Fibroblast of mammary gland (primary cell): ENCODE results near the gene FBN1.
A peak's percentile ranks its signal among the peaks of the same experiment; 100 is the strongest.

ENCODE experiments used
- DNase-seq: peaks from one replicate; pipeline ENCODE4 v3.0.0-alpha.2; 2010; ENCODE audit warnings: low read depth
- H3K4me3 ChIP-seq: 2 replicates; pipeline ENCODE4 v1.5.1; 2011; ENCODE audit warnings: low read depth, mild to moderate bottlenecking, low read length, moderate library complexity; ENCODE audit not compliant: control insufficient read depth
- TF ChIP-seq, protein P1 (sequence below): conservative IDR thresholded peaks from 2 replicates; pipeline ENCODE4 v1.5.1; 2011; ENCODE audit warnings: low read depth, low read length, inconsistent platforms; ENCODE audit not compliant: control insufficient read depth, insufficient read depth

The FBN1 gene

DNA sequence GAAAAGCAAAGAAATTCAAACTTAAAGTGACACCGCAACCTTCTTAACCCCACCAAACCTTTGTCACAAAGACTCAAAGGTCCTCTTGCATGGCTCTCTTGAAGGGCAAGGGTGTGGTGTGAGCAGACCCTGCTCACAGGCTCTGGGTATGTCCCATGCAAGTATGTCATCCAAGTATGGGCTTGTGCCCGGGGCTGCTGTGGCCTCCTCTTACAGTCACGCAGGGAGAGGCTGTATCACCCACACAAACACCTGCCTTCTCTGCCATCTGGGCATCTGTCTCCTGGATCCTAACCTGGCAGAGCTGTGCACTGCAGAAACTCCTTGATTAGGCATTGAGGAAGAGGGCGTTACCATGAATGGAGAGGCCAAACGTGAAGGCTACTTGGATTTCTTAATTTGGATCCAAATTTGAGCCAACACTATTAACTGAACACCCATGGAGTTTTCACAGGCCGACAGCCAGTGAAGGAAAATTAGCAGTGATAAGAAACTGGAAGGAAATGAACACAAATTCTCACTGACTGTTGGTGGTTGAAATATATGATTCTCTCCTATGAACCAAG lies 167.6 kb downstream of the FBN1 start:
- DNase-seq = no peak
- no peak overlapping the region for H3K4me3 ChIP-seq
- TF ChIP-seq, protein P1, sequence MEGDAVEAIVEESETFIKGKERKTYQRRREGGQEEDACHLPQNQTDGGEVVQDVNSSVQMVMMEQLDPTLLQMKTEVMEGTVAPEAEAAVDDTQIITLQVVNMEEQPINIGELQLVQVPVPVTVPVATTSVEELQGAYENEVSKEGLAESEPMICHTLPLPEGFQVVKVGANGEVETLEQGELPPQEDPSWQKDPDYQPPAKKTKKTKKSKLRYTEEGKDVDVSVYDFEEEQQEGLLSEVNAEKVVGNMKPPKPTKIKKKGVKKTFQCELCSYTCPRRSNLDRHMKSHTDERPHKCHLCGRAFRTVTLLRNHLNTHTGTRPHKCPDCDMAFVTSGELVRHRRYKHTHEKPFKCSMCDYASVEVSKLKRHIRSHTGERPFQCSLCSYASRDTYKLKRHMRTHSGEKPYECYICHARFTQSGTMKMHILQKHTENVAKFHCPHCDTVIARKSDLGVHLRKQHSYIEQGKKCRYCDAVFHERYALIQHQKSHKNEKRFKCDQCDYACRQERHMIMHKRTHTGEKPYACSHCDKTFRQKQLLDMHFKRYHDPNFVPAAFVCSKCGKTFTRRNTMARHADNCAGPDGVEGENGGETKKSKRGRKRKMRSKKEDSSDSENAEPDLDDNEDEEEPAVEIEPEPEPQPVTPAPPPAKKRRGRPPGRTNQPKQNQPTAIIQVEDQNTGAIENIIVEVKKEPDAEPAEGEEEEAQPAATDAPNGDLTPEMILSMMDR = no peak

DNA sequence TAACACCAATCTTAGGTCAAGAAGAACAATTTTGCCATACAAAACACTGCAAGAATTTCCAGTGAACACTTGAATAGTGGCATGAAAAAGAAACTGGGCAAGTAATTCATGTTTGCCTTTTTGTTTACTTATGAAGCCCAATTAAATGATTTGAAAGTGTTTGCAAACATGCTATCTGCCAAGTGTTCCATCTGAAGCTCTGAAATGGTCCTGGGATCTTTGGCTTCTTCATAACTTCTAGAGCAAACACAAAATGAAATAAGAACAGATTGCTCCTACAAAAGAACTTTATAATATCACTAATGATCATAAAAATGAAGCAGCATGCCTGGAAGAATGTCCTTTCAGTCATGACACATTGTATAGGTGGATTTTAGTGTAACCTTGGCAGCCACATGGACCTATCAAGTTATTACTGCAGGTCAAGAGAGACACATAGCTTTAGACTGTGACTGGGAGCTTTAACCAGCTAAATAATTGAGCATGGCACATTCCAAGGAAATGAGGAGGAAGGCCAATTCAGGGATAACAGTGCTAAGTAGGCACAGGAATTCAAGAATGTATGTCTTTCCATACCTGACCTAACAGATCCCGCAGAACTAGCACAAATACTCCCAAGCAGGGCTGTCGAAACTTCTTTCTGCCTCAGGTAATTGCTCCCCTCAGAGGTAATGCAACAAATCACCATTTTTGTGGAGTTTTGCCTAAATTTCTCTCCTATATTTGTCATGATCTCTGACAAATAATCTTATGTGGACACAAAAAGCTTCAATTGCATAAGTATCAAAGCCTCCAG lies 169.7 kb downstream of the FBN1 start:
- H3K4me3 ChIP-seq = no peak overlapping the region
- TF ChIP-seq, protein P1 = no peak
- DNase-seq = no peak

DNA sequence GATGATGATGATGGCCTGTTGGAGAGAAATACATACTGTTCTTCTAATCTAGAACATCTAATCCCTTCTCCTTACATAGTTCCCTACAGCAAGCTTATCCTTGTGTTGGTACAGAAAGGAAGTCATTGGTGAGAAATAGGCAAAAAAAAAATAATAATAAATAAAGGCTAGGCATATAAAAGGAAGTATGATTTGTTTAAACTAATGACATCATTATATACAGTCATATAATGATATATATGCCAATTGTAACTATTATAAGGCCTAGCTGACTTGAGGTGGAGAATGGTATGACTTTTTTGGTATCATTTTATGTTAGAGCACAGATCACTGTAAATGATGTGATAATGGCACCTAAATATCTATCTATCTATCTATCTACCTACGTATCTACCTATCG lies 171.8 kb downstream of the FBN1 start:
- no peak overlapping the region for H3K4me3 ChIP-seq
- no peak for DNase-seq
- TF ChIP-seq, protein P1 = no peak

DNA sequence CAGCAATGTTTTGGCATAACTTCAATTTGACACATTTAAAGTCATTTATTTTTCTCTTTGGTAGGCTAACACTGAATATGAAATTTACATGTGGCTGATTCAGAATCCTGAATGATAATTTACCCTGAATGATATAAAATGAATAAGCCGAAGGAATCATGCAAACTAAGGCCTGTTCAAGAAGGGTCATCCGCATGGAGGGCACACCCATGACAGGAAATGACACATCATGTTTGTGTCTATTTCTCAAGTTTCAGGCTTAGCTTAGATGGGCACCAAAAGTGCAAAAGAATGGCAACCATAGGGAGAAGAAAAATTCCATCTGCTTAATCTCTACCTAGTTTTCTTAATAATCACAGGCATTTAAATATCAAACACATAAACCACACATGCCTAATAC lies 172.8 kb downstream of the FBN1 start:
- TF ChIP-seq, protein P1 = no peak
- H3K4me3 ChIP-seq = no peak overlapping the region
- DNase-seq = peak; percentile 81

DNA sequence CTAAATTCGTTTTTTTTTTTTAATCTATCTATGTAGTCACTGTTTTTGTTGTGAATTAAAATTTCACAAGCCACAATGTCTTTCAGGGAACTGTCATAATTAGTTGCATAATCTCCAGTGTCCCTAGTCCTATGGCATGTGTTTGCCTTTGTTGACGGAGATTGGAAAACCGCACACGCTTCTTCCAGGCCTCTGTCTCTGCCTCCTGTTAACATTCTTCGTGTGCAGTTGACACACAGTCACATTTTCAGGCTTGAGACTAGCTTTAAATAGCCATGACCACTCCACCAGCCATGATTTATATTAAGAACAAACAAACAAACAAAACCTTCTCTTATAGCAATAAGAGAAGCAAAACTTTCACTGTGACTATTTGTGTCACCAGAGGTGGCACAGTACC lies 174.4 kb downstream of the FBN1 start:
- TF ChIP-seq, protein P1 = no peak
- H3K4me3 ChIP-seq = no peak overlapping the region
- DNase-seq = no peak

DNA sequence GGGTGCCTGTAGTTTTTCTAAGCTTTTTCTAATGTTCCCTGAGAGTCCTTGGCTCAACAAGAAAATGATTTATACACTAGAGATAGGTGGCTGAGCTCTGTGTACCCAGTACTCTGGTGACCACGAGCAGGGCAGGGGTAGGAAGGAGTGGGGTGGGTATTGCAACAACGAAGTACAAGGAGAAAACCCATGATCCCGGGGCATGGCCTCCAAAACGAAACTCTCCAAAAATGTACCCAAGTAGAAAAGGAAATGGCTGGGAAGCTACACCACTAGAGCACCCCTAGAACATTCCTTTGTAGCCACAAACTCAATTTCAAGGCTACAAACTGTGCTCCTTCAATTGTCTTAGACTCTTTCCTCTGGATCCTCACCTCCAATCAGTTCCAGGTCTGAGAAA lies 175.4 kb downstream of the FBN1 start:
- TF ChIP-seq, protein P1 = no peak
- no peak for DNase-seq
- no peak overlapping the region for H3K4me3 ChIP-seq

DNA sequence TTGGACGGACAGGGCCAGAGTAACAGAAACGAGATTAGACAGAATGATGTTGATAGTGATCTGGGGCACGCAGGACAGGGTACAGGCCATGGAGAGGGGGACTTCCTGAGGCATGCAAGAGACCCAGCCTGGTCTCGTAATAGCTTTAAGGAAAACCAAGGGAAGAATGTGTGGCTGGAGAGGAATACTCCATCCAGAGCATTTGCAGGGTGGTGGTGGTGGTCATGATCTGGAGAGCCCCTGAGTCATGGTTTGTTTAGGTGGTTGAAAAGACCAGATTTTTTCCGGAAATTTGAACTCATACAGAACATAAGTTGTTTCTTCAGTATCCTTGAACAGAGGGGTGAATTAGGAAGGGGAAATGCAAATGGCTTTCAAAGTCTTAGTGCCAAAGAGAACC lies 175.8 kb downstream of the FBN1 start:
- H3K4me3 ChIP-seq = no peak overlapping the region
- TF ChIP-seq, protein P1 = no peak
- no peak for DNase-seq
